Measurements from ENCODE around the gene HRG. TPM values are rescaled to one million over a fixed set of nuclear protein-coding genes. Genes with fewer than 3 reads are reported as not detected.

HRG gene
- total RNA-seq, 2 donors from 2014 or later: not detected

DNA sequence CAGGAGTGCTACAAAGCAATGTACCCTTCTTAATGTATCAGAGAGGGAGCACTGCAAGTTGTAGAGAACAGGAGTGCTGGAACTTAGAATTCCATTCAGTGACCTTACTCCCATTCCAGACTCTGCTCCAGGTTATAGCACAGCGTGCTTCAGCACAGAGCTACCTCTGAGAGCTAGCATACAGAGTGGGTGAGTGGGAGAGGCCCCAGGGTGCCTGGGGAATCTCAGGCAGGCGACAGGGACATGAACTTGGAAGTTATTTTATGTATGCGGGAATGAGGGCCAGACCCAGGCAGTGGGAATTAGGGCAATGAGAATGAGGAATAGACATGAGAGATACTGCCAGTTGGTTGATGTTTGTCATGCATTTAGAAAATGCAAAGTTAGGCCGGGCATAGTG lies 47.7 kb downstream of the HRG start:
- no peaks in the 10 kb centered on the region for H3K36me3 ChIP-seq
- no peak overlapping the region for H3K27ac ChIP-seq

GRCh38 chr3:186717039-186717457 lies 51.2 kb downstream of the HRG start, which contains the start of gene KNG1:
TSS of gene KNG1 (plus strand) at chr3:186717359. CDS start at chr3:186717543, 184 bp downstream.
- H3K36me3 ChIP-seq: no peaks in the 10 kb centered on the region
- peaks cover 0 to 4% of the 10 kb centered on the region in 2 donors for H3K4me1 ChIP-seq
- no peak for TF ChIP-seq CTCF (IDR thresholded peaks at IDR 0.05)
- no peaks in the 10 kb centered on the region for H3K27me3 ChIP-seq
- H3K4me3 ChIP-seq: no peak within 1 kb of the TSS
- DNase-seq (ENCODE audit: low spot score): no peak
- no peaks in the 10 kb centered on the region for H3K9me3 ChIP-seq
- no peak within 1 kb of the TSS for H3K27ac ChIP-seq

More for the DNA sequence above, 47.7 kb downstream of the HRG start:
- no peak for DNase-seq (ENCODE audit: low spot score)
- H3K4me1 ChIP-seq: peaks cover 0 to 7% of the 10 kb centered on the region in 2 donors
- no peak overlapping the region for H3K4me3 ChIP-seq
- TF ChIP-seq CTCF (IDR thresholded peaks at IDR 0.05): no peak
- H3K9me3 ChIP-seq: no peaks in the 10 kb centered on the region
- no peaks in the 10 kb centered on the region for H3K27me3 ChIP-seq

DNA sequence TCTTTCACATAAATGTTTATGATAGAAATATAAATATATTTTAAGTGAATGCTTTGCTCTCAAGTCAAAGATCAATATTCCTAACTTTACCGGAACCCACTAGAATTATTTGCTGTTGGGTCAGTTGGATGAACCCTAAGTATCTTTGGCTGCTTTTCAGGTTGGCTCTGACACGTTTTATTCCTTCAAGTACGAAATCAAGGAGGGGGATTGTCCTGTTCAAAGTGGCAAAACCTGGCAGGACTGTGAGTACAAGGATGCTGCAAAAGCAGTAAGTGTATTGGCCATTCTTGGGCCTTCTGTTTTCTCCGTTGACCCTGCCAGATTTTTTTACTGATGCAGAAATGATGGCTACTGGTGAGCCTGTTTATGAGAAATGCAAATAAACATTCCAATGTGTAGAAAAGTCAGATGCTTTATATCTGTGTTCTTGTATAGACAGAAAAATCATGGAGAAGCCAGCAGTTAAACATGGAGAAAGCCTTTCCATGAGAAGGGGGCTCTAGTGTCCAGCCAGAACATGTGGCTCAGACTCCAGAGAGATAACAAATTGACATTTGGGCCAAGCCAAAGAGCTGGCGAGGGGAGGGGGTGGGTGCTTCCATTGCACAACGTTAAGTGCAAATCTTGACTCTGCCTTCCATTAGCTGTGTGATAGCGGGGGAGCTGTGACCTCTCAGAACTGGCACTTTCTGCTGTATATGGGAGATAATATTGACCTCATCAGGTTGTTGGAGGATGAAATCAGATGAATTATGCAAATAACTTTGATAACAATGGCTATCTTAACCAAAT lies 54.3 kb downstream of the HRG start:
- H3K4me3 ChIP-seq: no peak overlapping the region
- no peaks in the 10 kb centered on the region for H3K36me3 ChIP-seq
- no peak overlapping the region for H3K27ac ChIP-seq
- H3K27me3 ChIP-seq: no peaks in the 10 kb centered on the region
- no peak for DNase-seq (ENCODE audit: low spot score)
- H3K4me1 ChIP-seq: peaks cover 0 to 4% of the 10 kb centered on the region in 2 donors
- no peaks in the 10 kb centered on the region for H3K9me3 ChIP-seq
- no peak for TF ChIP-seq CTCF (IDR thresholded peaks at IDR 0.05)

GRCh38 chr3:186722457-186722856 lies 56.6 kb downstream of the HRG start:
- no peak for TF ChIP-seq CTCF (IDR thresholded peaks at IDR 0.05)
- no peaks in the 10 kb centered on the region for H3K4me1 ChIP-seq
- no peak overlapping the region for H3K4me3 ChIP-seq
- H3K36me3 ChIP-seq: no peaks in the 10 kb centered on the region
- DNase-seq (ENCODE audit: low spot score): no peak
- no peaks in the 10 kb centered on the region for H3K9me3 ChIP-seq
- no peaks in the 10 kb centered on the region for H3K27me3 ChIP-seq
- H3K27ac ChIP-seq: no peak overlapping the region

DNA sequence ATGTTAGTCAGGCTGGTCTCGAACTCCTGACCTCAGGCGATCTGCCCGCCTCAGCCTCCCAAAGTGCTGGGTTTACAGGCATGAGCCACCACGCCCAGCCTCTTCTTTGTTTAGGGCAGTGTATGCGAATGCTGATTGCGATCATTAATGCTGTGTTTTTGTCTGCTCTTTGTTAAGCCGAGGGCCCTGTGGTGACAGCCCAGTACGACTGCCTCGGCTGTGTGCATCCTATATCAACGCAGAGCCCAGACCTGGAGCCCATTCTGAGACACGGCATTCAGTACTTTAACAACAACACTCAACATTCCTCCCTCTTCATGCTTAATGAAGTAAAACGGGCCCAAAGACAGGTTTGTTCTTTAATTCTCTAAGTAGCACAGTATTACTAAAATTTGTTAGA lies 59.1 kb downstream of the HRG start:
- no peak for DNase-seq (ENCODE audit: low spot score)
- no peak overlapping the region for H3K27ac ChIP-seq
- no peaks in the 10 kb centered on the region for H3K4me1 ChIP-seq
- no peaks in the 10 kb centered on the region for H3K36me3 ChIP-seq
- no peaks in the 10 kb centered on the region for H3K27me3 ChIP-seq
- no peak for TF ChIP-seq CTCF (IDR thresholded peaks at IDR 0.05)
- no peak overlapping the region for H3K4me3 ChIP-seq
- no peaks in the 10 kb centered on the region for H3K9me3 ChIP-seq

Other genes with a start within 250 kb of the HRG start
- under 1 TPM in 1 of 2 donors, not detected in 1; 0.67 TPM for gene CRYGS, start 121.6 kb upstream of the HRG start, total RNA-seq
- 10 to 100 TPM in 1 of 2 donors, 1 to 10 TPM in 1; 8.6 to 10.3 TPM for gene TBCCD1, start 98.7 kb upstream of the HRG start, total RNA-seq
- 10 to 100 TPM; 39.1 to 39.3 TPM for gene DNAJB11, start 95.3 kb upstream of the HRG start, total RNA-seq
- not detected for gene AHSG, start 53.0 kb upstream of the HRG start, total RNA-seq
- gene FETUB, start 25.6 kb upstream of the HRG start, total RNA-seq: not detected
- gene KNG1, start 51.3 kb downstream of the HRG start, total RNA-seq: under 1 TPM in 1 of 2 donors, not detected in 1; 0.59 TPM
- 100 to 1,000 TPM; 302 to 323 TPM for gene EIF4A2, start 117.6 kb downstream of the HRG start, total RNA-seq
- 1 to 10 TPM; 7.2 to 8.9 TPM for gene RFC4, start 140.5 kb downstream of the HRG start, total RNA-seq
- gene ADIPOQ, start 176.7 kb downstream of the HRG start, total RNA-seq: 10 to 100 TPM in 1 of 2 donors, 1 to 10 TPM in 1; 2.4 to 19.1 TPM

Data from right atrium auricular region (tissue), 2 donors.